NCI-H446 (cell line): ENCODE results near the gene PPIB.

Source experiments
- DNase-seq, 2 experiments: peaks; one replicate each; lab custom pipeline; 2025; lab: John Stamatoyannopoulos, UW

Gene PPIB

GRCh38 chr15:64158363-64159134 is 4.3 kb downstream of the PPIB start:
- DNase-seq = no peak

GRCh38 chr15:64157599-64158125 is 5.2 kb downstream of the PPIB start:
- no peak for DNase-seq

GRCh38 chr15:64156652-64157331 is 6.0 kb downstream of the PPIB start:
- DNase-seq = no peak

- DNase-seq = no peak
These were observed 6.8 kb downstream of the PPIB start for GRCh38 chr15:64155802-64156651.

- peak; percentile 48 to 81 for DNase-seq
These were observed 9.1 kb downstream of the PPIB start for GRCh38 chr15:64153480-64154367.

- peak in 1 of 2 experiments; percentile 37 for DNase-seq
These were observed 10.1 kb downstream of the PPIB start for GRCh38 chr15:64152507-64153387.

GRCh38 chr15:64151727-64152506 is 10.9 kb downstream of the PPIB start, which contains the start of gene SNX22:
Gene SNX22, plus strand, starts transcription at chr15:64151731. Its CDS starts 45 bp downstream, at chr15:64151776.
- DNase-seq = no peak

GRCh38 chr15:64149893-64150578 is 12.8 kb downstream of the PPIB start:
- no peak for DNase-seq

GRCh38 chr15:64149424-64149823 is 13.4 kb downstream of the PPIB start:
- DNase-seq = peak in 1 of 2 experiments; percentile 25

- no peak for DNase-seq
These were observed 14.2 kb downstream of the PPIB start for GRCh38 chr15:64148581-64148980.

- no peak for DNase-seq
These were observed 14.7 kb downstream of the PPIB start for GRCh38 chr15:64148168-64148567.

- DNase-seq = no peak
These were observed 15.7 kb downstream of the PPIB start for GRCh38 chr15:64146885-64147681.

GRCh38 chr15:64146520-64146884 is 16.3 kb downstream of the PPIB start:
- no peak for DNase-seq

GRCh38 chr15:64146041-64146440 is 16.8 kb downstream of the PPIB start:
- no peak for DNase-seq

- DNase-seq = no peak
These were observed 18.1 kb downstream of the PPIB start for GRCh38 chr15:64144565-64145281.

- no peak for DNase-seq
These were observed 18.6 kb downstream of the PPIB start for GRCh38 chr15:64144192-64144564.

GRCh38 chr15:64143276-64143675 is 19.5 kb downstream of the PPIB start:
- no peak for DNase-seq
